Peyer's patch (tissue), 4 donors: ENCODE results near the gene TMEM132D. TPM values are rescaled to one million over a fixed set of nuclear protein-coding genes. Genes with fewer than 3 reads are reported as not detected.

ENCODE experiments used
- DNase-seq, 3 donors: peaks; one replicate each; pipeline ENCODE4 v3.0.0-alpha.2; 2017 to 2019
- H3K27ac ChIP-seq, 4 donors: fragments of 200-600 bp; sonication (generic); one replicate each; pipeline ENCODE4 v1.5.1; 2016 to 2019
- H3K27me3 ChIP-seq, 2 donors: fragments of 200-600 bp; sonication (generic); one replicate each; pipeline ENCODE4 v1.5.1; 2019
- H3K36me3 ChIP-seq, 3 donors: fragments of 200-600 bp; sonication (generic); one replicate each; pipeline ENCODE4 v1.5.1; 2016 to 2019
- H3K4me1 ChIP-seq, 4 donors: fragments of 200-600 bp; sonication (generic); one replicate each; pipeline ENCODE4 v1.5.1; 2016 to 2019
- H3K4me3 ChIP-seq, 4 donors: fragments of 200-600 bp; sonication (generic); 1 replicate in 3 of 4; 2 replicates in 1 of 4; pipeline ENCODE4 v1.5.1; 2016 to 2019; ENCODE audit warnings: mild to moderate bottlenecking in 1 of 4
- H3K9me3 ChIP-seq, 4 donors: fragments of 200-600 bp; sonication (generic); one replicate each; pipeline ENCODE4 v1.5.1; 2016 to 2019; ENCODE audit warnings: mild to moderate bottlenecking in 1 of 4
- POLR2A ChIP-seq, 2 donors: fragments of 450-650 bp; IDR thresholded peaks; one replicate each; pipeline ENCODE4 v1.5.1; 2017; ENCODE audit warnings: antibody characterized with exemption in 2 of 2, mild to moderate bottlenecking in 2 of 2, moderate library complexity in 2 of 2
- total RNA-seq, 4 donors: library from RNA; depleted of rRNA; stranded (reverse); fragments of >200 nt; gene quantifications; one replicate each; pipeline ENCODE4 v1.1.0, GENCODE V29; 2016
- TF ChIP-seq, protein P1 (sequence below), 6 experiments: fragments of 450-650 bp in 4 of 6; fragments of 200-600 bp in 2 of 6; sonication (generic) in 1 of 6; IDR thresholded peaks; one replicate each; pipeline ENCODE4 v1.5.1; 2017 to 2019; ENCODE audit warnings: antibody characterized with exemption in 6 of 6, mild to moderate bottlenecking in 3 of 6, moderate library complexity in 1 of 6

The TMEM132D gene
- total RNA-seq, 4 donors from 2014 or later = 0.27 to 1.7 (median 0.41) TPM

DNA sequence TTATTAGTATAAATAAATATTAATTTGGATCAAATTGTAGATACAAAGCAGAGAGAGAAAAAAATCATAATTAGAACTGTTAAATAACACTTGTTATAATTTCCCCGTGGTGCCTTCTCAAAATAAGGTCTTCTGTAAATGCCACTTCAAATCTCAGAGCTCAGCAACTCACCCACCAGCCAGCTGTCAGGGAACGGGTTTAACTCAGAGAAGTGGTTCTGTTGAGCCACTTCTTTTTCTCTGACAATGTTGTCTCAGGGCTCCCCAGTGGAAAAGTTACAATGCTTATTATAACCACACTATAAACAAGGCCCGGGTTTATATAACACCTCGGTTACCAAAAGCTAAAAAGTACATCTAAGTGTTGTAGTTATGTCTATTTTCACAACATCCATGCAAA lies 598.0 kb downstream of the TMEM132D start:
- TF ChIP-seq, protein P1, sequence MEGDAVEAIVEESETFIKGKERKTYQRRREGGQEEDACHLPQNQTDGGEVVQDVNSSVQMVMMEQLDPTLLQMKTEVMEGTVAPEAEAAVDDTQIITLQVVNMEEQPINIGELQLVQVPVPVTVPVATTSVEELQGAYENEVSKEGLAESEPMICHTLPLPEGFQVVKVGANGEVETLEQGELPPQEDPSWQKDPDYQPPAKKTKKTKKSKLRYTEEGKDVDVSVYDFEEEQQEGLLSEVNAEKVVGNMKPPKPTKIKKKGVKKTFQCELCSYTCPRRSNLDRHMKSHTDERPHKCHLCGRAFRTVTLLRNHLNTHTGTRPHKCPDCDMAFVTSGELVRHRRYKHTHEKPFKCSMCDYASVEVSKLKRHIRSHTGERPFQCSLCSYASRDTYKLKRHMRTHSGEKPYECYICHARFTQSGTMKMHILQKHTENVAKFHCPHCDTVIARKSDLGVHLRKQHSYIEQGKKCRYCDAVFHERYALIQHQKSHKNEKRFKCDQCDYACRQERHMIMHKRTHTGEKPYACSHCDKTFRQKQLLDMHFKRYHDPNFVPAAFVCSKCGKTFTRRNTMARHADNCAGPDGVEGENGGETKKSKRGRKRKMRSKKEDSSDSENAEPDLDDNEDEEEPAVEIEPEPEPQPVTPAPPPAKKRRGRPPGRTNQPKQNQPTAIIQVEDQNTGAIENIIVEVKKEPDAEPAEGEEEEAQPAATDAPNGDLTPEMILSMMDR (IDR thresholded peaks at IDR 0.05) = no peak
- no peak for TF ChIP-seq POLR2A (IDR thresholded peaks at IDR 0.05)
- H3K9me3 ChIP-seq = no peaks in the 10 kb centered on the region
- H3K27me3 ChIP-seq = no peaks in the 10 kb centered on the region
- no peak overlapping the region for H3K27ac ChIP-seq
- no peaks in the 10 kb centered on the region for H3K36me3 ChIP-seq
- H3K4me3 ChIP-seq = no peak overlapping the region
- DNase-seq = no peak
- no peaks in the 10 kb centered on the region for H3K4me1 ChIP-seq

DNA sequence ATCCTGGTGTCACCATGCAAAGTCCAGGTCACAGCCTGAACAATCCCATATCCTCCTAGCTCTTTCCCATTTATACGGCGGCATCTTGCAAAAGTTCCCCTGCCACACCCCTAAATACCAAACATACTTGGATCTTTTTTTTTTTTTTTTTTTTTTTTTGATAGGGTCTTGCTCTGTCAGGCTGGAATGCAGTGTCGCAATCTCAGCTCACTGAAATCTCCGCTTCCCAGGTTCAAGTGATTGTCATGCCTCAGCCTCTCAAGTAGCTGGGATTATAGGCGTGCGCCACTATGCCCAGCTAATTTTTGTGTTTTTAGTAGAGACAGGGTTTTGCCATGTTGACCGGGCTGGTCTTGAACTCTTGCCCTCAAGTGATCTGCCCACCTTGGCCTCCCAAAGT lies 599.3 kb downstream of the TMEM132D start:
- Histone ChIP-seq H3K27me3 (no peaks in the 10 kb centered on the region), H3K9me3 (no peaks in the 10 kb centered on the region), H3K4me1 (no peaks in the 10 kb centered on the region), H3K36me3 (no peaks in the 10 kb centered on the region), H3K4me3 (no peak overlapping the region), H3K27ac (no peak overlapping the region)
- no peak for DNase-seq
- TF ChIP-seq, protein P1 (IDR thresholded peaks at IDR 0.05) = no peak
- no peak for TF ChIP-seq POLR2A (IDR thresholded peaks at IDR 0.05)

DNA sequence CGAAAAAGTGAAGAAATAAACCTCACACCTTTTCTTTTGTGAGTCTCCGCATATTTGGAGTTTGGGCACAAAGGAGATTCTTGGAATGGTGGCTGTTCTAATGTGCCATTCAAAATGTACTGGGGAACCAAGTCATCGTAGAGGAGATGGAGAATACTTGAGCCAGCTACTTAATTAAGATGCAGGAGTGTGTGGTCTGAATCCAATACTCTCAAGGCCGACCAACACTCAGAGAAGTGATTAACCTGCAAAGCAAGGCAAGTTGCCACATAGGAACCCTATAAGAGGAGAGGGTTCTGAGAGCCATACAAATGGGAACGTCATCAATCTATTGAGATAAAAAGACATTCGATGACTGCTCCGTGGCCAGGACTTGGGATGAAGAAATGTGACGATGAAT lies 603.8 kb downstream of the TMEM132D start:
- Histone ChIP-seq H3K4me3 (no peak overlapping the region), H3K36me3 (no peaks in the 10 kb centered on the region), H3K27me3 (no peaks in the 10 kb centered on the region), H3K9me3 (no peaks in the 10 kb centered on the region), H3K27ac (no peak overlapping the region), H3K4me1 (no peaks in the 10 kb centered on the region)
- no peak for DNase-seq
- no peak for TF ChIP-seq POLR2A (IDR thresholded peaks at IDR 0.05)
- TF ChIP-seq, protein P1 (IDR thresholded peaks at IDR 0.05) = no peak

DNA sequence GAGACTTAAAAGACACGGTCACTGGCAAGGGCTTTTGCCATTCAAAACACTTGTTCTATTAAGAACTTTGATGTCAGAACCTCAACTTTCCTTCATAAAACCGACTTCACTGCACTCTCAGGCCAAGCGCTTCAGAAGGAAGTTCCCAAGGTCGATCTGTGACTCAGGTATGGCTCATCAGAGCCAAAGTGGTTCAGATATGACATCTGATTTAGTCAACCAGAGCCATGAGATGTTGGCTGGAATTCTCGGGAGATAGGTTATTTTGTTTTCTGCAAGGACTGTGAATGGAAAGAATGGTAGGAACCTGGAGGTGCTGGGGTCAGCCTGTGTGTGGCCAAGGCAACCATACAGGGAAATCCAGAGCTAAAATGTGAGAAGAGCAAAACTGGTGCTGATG lies 604.9 kb downstream of the TMEM132D start:
- Histone ChIP-seq H3K9me3 (no peaks in the 10 kb centered on the region), H3K27me3 (no peaks in the 10 kb centered on the region), H3K4me1 (no peaks in the 10 kb centered on the region), H3K36me3 (no peaks in the 10 kb centered on the region), H3K4me3 (no peak overlapping the region), H3K27ac (no peak overlapping the region)
- TF ChIP-seq POLR2A (IDR thresholded peaks at IDR 0.05) = no peak
- TF ChIP-seq, protein P1 (IDR thresholded peaks at IDR 0.05) = no peak
- DNase-seq = no peak

DNA sequence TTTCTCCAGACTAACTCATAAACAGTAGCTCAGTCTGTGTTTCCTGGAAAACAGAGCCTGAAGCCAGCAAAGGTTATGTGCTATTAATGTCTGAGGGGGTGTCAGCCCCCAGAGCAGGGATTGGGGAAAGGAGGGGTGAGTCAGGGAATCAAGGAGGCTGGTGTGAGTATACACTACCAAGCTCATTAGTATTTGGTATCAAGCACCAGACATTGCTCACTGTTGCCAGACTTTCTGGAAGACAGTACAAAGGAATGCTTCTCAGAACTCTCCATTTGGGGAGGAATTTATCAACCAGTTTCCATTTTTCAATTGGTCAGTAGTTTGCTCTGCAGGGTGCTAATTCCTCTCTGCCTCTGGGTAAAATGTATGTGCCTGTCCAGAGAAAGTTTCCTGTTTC lies 607.2 kb downstream of the TMEM132D start:
- DNase-seq = no peak
- TF ChIP-seq POLR2A (IDR thresholded peaks at IDR 0.05) = no peak
- TF ChIP-seq, protein P1 (IDR thresholded peaks at IDR 0.05) = no peak
- H3K9me3 ChIP-seq = no peaks in the 10 kb centered on the region
- H3K4me1 ChIP-seq = no peaks in the 10 kb centered on the region
- H3K27ac ChIP-seq = no peak overlapping the region
- H3K27me3 ChIP-seq = no peaks in the 10 kb centered on the region
- no peak overlapping the region for H3K4me3 ChIP-seq
- no peaks in the 10 kb centered on the region for H3K36me3 ChIP-seq

DNA sequence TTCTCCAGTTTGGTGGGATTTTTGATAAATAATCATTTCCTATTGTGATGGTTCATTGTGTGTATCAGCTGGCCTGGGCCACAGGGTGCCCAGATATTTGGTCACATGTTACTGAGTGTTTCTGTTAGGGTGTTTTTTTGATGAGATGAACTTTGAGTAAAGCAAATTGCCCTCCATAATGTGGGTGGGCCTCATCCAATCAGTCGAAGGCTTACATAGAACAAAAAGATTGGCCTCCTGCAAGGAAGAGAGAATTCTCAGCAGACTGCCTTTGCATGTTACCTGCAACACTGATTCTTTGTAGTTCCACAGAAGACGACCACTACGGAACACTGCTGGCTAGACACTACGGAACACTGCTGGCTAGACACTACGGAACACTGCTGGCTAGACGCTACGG lies 609.0 kb downstream of the TMEM132D start:
- TF ChIP-seq, protein P1 (IDR thresholded peaks at IDR 0.05) = no peak
- no peak for TF ChIP-seq POLR2A (IDR thresholded peaks at IDR 0.05)
- H3K4me3 ChIP-seq = no peak overlapping the region
- H3K27ac ChIP-seq = no peak overlapping the region
- no peaks in the 10 kb centered on the region for H3K27me3 ChIP-seq
- no peak for DNase-seq
- no peaks in the 10 kb centered on the region for H3K9me3 ChIP-seq
- H3K4me1 ChIP-seq = no peaks in the 10 kb centered on the region
- H3K36me3 ChIP-seq = no peaks in the 10 kb centered on the region
